Calu3 (cell line): ENCODE data around the gene CCDC141. TPM values are rescaled to one million over a fixed set of nuclear protein-coding genes. Genes with fewer than 3 reads are reported as not detected.

Experiments used
- BruUV-seq: library from RNA; stranded (reverse); fragments of 400-500 nt; replicated peaks from 2 replicates; lab custom pipeline; 2021; lab: Mats Ljungman, UMichigan
- CTCF ChIA-PET: fragments of 300-600 bp; sonication (Branson Sonifier 250); formaldehyde crosslinking; loops from one replicate; lab custom pipeline; 2022; ENCODE audit warnings: antibody characterized with exemption; lab: Charles Lee
- DNase-seq: peaks from one replicate; pipeline ENCODE4 v3.0.0; 2022
- H3K27ac Mint-ChIP-seq: one replicate; pipeline ENCODE4 v1.8.0; 2022; ENCODE audit warnings: mixed read lengths; ENCODE audit not compliant: unreplicated experiment
- H3K27me3 Mint-ChIP-seq: one replicate; pipeline ENCODE4 v1.8.0; 2022; ENCODE audit warnings: mixed read lengths; ENCODE audit not compliant: unreplicated experiment
- H3K36me3 Mint-ChIP-seq: one replicate; pipeline ENCODE4 v1.8.0; 2022; ENCODE audit warnings: mild to moderate bottlenecking, moderate library complexity, mixed read lengths; ENCODE audit not compliant: insufficient read depth, unreplicated experiment
- H3K4me1 Mint-ChIP-seq: one replicate; pipeline ENCODE4 v1.8.0; 2022; ENCODE audit warnings: mild to moderate bottlenecking, low read depth, mixed read lengths; ENCODE audit not compliant: unreplicated experiment
- H3K4me3 Mint-ChIP-seq: one replicate; pipeline ENCODE4 v1.8.0; 2022; ENCODE audit warnings: mild to moderate bottlenecking, low read depth, moderate library complexity, mixed read lengths; ENCODE audit not compliant: unreplicated experiment
- H3K9me3 Mint-ChIP-seq: one replicate; pipeline ENCODE4 v1.8.0; 2022; ENCODE audit warnings: low read depth, mixed read lengths; ENCODE audit not compliant: unreplicated experiment
- CTCF ChIP-seq: fragments of 200-600 bp; IDR thresholded peaks from one replicate; pipeline ENCODE4 v1.8.0; 2022; ENCODE audit warnings: antibody characterized with exemption; ENCODE audit not compliant: unreplicated experiment
- intact Hi-C: fragments of 100-400 bp; cut with micrococcal nuclease; formaldehyde crosslinking; loops from one replicate; pipeline ENCODE4 v1.10.0; 2022; ENCODE audit not compliant: unreplicated experiment
- total RNA-seq: library from RNA; stranded (reverse); gene quantifications from 2 replicates; pipeline ENCODE4 v1.2.3, GENCODE V29; 2022

CCDC141 gene
- total RNA-seq, 1 experiment from 2014 or later = 0.07 TPM

- CTCF ChIA-PET = no interaction called here
- Mint-ChIP-seq H3K9me3 (no peaks in the 10 kb centered on the region), H3K4me3 (no peak overlapping the region), H3K27me3 (peaks cover 1% of the 10 kb centered on the region), H3K4me1 (no peaks in the 10 kb centered on the region), H3K36me3 (no peaks in the 10 kb centered on the region), H3K27ac (no peak overlapping the region)
- no peak for DNase-seq
- no peak for TF ChIP-seq CTCF
- intact Hi-C loops = no loop called here
- no TSS peak for BruUV-seq
These were observed 150.3 kb downstream of the CCDC141 start for GRCh38 chr2:178899656-178900055.

DNA sequence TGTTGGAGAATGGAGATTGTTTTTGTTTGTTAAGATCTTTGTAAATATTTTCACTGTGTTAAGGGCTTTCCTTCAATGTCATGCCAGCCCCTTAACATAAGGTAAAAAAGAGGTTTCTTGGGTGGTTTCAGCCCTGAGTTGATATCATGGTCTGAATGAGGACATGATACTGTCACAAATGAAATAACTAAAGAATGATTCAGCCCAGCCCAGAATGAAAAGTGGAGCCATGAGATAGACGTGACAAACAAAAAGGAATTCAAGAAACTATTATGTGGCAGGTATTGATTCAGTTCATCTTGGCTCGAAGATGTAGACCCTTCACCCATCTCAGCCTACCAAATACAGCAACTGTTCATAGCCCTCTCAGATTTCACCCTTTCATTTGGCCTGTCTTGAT, 154.1 kb downstream of the CCDC141 start:
- H3K27ac Mint-ChIP-seq = no peak overlapping the region
- H3K9me3 Mint-ChIP-seq = no peaks in the 10 kb centered on the region
- no peak for TF ChIP-seq CTCF
- no peaks in the 10 kb centered on the region for H3K4me1 Mint-ChIP-seq
- H3K36me3 Mint-ChIP-seq = no peaks in the 10 kb centered on the region
- intact Hi-C loops = no loop called here
- CTCF ChIA-PET = no interaction called here
- no TSS peak for BruUV-seq
- no peak overlapping the region for H3K4me3 Mint-ChIP-seq
- no peak for DNase-seq
- H3K27me3 Mint-ChIP-seq = peaks cover 13% of the 10 kb centered on the region

DNA sequence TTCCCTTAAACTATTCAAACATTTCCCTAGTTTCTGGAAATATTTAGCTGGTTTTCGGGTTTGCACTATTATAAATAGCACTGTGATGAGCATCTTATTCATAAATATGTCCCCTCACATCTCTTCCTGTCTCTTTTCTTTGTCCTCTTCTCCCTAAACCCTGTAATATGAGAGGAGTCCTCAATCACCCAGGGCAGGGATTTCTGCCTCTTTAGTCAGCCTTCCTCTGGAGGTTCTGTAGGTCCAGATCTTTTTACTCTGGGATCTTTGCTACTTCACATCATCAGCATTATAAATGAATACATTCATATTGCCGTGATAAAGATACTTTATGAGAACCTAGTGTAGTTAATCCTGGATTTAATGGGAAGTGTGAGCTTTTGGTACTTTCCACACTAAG, 154.8 kb downstream of the CCDC141 start:
- BruUV-seq = no TSS peak
- no peak for TF ChIP-seq CTCF
- Mint-ChIP-seq H3K4me3 (no peak overlapping the region), H3K27me3 (peaks cover 13% of the 10 kb centered on the region), H3K27ac (no peak overlapping the region), H3K36me3 (no peaks in the 10 kb centered on the region), H3K4me1 (no peaks in the 10 kb centered on the region), H3K9me3 (no peaks in the 10 kb centered on the region)
- CTCF ChIA-PET = no interaction called here
- intact Hi-C loops = no loop called here
- DNase-seq = no peak

- Mint-ChIP-seq H3K4me3 (no peak overlapping the region), H3K36me3 (no peaks in the 10 kb centered on the region), H3K27me3 (peaks cover 13% of the 10 kb centered on the region), H3K4me1 (no peaks in the 10 kb centered on the region), H3K27ac (no peak overlapping the region), H3K9me3 (no peaks in the 10 kb centered on the region)
- no TSS peak for BruUV-seq
- DNase-seq = no peak
- no peak for TF ChIP-seq CTCF
- intact Hi-C loops = loop anchor here (5.0 kb wide), 1 partner anchor 86 kb away; the partner anchor contains the start of gene TTN
- CTCF ChIA-PET = interaction anchor here (0.5 kb wide), 1 partner anchor 98 kb away, joined by 3 read pairs; no protein-coding TSS in a partner anchor
These were observed 156.9 kb downstream of the CCDC141 start for GRCh38 chr2:178892751-178893625.
